ELF-1 (cell line): Measurements from ENCODE around the gene RUNX2.
"Not testable (repeated sequence)": the region's sequence is repeated elsewhere in the genome, so short reads cannot be mapped to it uniquely, and the experiment has no call there.

Source experiments
- DNase-seq: peaks from one replicate; pipeline ENCODE4 v3.0.0-alpha.2; 2016; ENCODE audit warnings: low read depth, low spot score

Gene RUNX2

DNA sequence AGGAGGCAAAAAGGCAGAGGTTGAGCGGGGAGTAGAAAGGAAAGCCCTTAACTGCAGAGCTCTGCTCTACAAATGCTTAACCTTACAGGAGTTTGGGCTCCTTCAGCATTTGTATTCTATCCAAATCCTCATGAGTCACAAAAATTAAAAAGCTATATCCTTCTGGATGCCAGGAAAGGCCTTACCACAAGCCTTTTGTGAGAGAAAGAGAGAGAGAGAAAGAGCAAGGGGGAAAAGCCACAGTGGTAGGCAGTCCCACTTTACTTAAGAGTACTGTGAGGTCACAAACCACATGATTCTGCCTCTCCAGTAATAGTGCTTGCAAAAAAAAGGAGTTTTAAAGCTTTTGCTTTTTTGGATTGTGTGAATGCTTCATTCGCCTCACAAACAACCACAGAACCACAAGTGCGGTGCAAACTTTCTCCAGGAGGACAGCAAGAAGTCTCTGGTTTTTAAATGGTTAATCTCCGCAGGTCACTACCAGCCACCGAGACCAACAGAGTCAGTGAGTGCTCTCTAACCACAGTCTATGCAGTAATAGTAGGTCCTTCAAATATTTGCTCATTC is at the start of gene RUNX2:
TSS of gene RUNX2 (plus strand) at position 375 of the 567 bp plus-strand sequence. CDS start 397 bp downstream, outside the sequence.
- no peak for DNase-seq

DNA sequence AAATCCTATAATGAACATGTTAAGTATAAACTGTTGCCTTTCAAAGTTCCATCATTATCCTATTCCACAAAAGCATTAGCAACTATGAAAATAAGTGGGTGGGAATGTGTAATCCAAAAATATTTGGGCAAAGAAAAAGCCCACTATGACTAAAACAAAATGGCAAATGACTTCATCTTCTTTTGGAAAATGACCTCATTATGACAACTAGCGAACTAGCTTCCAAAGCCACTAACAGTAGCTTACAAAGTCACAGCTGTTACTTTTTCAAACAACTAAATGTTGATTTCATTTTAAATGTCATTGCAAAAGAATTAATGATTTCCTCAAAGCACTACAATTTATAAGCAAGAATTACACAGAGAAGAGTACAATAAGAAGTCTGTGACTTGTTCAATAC is 49.8 kb upstream of the RUNX2 start:
- DNase-seq, result no peak

DNA sequence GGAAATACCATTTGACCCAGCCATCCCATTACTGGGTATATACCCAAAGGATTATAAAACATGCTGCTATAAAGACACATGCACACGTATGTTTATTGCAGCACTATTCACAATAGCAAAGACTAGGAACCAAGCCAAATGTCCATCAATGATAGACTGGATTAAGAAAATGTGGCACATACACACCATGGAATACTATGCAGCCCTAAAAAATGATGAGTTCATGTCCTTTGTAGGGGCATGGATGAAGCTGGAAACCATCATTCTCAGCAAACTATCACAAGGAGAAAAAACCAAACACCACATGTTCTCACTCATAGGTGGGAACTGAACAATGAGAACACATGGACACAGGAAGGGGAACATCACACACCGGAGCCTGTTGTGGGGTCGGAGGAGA is 41.4 kb upstream of the RUNX2 start:
- not testable (repeated sequence) for DNase-seq

DNA sequence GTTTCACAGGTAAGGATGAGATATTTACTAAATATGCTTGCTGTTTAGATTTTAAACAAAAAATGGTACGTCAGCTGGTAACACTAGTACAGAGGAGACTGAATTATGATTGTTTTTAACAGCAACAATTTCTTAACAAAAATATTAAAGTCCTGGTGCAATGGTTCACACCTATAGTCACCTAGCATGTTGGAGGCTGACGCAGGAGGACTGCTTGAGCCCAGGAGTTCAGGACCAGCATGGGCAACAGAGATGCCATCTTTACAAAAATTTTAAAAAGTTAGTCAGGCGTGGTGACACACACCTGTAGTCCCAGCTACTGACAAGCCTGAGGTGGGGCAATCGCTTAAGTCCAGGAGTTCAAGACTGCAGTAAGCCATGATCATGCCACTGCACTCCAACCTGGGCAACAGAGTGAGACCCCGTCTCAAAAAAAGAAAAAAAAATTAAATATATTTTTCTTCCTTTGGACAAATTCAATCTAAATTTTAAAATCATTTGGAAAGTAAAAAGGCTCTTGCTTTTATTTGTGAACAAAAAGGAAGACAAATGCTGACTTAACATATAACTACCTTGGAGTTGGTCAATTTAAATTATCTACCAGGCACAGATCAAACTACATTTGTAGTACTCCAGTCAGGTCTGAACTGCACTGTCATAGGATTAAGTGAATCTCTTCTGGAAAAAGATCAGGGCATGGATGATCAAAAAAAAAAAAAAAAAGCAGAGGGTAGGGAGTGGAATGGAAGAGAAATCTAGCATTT is 38.2 kb upstream of the RUNX2 start:
- DNase-seq, result no peak

DNA sequence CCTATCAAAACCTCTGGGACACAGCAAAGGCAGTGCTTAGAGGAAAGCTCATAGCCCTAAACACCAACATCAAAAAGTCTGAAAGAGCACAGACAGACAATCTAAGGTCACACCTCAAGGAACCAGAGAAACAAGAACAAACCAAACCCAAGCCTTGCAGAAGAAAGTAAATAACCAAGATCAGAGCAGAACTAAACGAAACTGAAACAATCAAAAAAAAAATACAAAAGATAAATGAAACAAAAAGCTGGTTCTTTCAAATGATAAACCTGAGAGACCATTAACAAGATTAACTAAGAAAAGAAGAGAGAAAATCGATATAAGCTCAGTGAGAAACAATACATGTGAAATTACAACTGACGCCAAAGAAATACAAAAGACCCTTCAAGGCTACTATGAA is 34.8 kb upstream of the RUNX2 start:
- no peak for DNase-seq

DNA sequence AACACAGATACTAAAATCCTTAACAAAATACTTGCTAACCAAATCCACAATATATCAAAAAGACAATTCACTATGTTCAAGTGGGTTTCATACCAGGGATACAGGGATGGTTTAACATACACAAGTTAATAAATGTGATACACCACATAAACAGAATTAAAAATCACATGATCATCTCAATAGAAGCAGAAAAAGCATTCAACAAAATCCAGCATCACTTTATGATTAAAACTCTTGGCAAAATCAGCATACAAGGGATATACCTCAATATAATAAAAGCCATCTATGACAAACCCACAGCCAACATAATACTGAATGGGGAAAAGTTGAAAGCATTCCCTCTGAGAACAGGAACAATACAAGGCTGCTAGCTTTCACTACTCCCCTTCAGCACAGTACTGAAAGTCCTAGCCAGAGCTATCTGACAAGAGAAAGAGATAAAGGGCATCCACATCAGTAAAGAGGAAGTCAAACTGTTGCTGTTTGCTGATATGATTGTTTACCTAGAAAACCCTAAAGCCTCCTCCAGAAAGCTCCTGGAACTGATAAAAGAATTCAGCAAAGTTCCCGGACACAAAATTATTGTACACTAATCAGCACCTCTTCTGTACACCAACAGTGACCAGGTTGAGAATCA is 33.9 kb upstream of the RUNX2 start:
- not testable (repeated sequence) for DNase-seq

DNA sequence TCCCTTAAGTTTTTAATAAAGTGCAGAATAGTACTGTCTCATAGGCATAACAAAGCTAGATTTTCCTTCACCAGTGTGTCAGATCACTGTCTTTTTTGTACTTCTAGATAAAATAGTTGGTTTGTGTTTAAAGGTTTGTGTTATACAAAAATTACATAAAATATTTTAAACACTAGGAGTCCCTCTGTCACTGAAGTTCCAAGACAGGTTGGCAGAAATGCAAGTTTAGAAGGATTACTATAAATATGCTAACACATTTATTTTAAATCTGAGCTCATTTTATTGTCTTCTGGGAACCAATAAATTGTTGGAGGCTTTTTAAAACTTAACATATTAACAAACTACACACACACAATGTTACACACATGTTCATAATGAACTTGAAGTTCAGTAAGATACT is 30.8 kb upstream of the RUNX2 start:
- DNase-seq, result no peak

DNA sequence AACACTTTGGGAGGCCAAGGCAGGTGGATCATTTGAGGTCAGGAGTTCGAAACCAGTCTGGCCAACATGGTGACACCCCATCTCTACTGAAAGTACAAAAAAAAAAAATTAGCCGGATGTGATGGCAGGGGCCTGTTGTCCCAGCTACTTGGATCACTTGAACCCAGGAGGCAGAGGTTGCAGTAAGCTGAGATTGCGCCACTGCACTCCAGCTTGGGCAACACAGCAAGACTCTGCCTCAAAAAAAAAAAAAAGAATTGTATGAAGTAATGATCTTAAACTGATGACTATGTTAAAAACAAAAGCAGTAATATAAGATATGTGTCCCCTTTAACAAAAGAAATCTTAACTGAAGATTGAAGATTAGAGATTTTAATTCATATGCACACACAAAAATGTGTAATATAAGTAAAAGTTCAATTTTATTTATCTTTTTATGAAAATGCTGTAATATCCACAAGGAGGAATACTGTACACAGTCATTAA is 29.0 kb upstream of the RUNX2 start:
- no peak for DNase-seq

DNA sequence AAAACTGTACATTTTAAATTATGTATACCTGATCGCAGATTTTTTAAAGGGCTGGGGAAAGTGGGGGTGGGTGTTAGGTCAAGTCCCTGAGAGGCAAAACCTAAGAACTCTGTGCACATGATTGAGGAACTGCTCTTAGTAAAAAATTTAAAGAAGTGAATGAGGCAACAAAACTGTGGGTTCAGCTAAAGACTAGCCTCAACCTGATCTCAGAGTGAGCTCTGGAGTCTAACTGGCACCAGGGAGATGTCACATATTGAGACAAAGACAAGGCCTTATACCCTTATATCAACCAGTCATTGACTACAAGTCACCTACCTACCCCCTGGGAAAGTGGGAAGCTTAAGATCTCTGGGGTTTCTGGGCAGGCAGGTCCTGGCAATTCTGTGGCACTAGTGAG is 27.4 kb upstream of the RUNX2 start:
- no peak for DNase-seq

DNA sequence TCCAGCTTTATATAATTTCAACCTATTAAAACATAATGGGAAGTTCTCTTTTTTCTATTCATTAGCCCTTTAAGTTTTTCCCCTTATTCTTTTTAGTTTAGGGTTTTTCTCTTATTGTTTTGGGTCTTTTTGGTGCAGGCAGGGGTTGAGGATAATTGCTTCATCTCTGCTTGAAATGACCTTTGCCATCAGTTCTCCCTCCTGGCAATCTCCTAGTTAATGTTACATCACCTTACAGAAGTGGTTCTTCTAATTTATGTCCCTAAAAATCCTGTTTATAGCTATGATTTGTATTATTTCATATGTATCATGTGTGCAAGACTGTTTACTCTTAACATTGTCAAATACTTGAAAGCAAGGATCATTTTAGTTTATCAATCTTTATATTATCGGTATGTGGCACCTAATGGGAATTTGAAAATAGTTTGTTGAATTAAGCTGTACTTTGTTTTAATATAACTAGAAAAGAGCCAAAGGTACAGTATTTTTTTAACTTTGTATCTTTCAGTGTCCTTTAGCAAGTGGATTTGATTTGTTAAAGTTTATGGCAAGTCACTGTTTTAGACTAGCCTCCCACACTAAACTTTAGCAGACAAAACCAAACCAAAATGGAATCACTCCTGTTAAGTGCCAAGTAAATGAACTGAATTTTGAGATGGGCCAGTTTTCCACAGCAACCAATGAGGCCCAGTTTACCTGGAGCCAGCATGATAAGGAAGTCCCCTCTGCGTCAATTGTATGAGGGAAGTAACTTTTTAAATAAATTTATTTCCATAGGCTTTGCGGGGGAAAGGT is 26.6 kb upstream of the RUNX2 start:
- DNase-seq, result no peak

DNA sequence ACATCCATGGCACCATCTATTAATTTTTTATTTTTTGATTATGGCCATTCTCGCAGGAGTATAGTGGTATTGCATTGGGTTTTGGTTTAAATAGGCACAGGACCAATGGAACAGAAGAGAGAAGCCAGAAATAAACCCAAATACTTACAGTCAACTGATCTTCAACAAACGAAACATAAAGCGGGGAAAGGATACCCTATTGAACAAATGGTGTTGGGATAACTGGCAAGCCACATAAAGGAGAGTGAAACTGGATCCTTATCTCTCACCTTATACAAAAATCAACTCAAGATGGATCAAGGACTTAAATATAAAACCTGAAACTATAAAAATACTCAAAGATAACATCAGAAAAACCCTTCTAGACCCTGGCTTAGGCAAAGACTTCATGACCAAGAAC is 25.3 kb upstream of the RUNX2 start:
- no peak for DNase-seq

DNA sequence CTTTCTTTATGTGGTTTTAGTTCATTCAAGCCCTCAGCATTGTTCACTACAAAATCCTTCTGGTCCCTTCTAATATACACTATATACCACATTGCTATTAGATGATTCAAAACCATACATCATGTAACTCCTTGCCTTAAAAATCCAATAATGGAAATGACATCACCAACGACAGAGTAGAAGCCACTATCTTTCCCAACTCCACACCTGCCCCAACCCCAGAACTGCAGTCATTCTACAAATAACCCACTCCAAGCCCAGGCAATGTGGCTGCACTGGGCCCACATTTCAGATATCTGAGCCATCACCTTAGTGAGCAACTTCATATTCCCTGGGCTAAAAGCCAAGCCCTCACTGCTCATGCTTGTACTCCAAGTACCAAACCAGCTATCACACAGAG is 22.6 kb upstream of the RUNX2 start:
- no peak for DNase-seq

DNA sequence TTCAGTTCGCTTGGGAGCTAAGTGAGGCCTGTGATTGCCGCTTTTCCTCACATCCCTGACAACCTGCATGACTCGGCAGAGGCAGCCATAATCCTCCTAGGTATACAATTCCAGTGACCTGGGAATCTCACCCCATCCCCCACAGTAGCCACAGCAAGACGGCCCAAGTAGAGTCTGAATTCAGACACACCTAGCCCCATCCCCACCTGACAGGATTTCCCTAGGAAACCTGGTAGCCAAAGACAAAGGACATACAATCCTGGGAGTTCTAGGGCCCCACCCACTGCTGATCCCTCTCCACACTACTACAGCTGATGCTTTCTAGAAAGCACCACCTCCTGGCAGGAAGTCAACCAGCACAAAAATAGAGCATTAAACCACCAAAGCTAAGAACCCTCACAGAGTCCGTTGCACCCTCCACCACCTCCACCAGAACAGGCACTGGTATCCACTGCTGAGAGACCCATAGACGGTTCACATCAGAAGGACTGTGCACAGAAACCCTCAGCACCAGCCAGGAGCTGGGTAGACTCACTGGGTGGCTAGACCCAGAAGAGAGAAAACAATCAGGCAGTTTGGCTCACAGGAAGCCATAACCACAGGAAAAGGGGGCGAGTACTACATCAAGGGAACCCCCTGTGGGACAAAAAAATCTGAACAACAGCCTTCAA is 17.9 kb upstream of the RUNX2 start:
- peak; percentile 11 for DNase-seq

DNA sequence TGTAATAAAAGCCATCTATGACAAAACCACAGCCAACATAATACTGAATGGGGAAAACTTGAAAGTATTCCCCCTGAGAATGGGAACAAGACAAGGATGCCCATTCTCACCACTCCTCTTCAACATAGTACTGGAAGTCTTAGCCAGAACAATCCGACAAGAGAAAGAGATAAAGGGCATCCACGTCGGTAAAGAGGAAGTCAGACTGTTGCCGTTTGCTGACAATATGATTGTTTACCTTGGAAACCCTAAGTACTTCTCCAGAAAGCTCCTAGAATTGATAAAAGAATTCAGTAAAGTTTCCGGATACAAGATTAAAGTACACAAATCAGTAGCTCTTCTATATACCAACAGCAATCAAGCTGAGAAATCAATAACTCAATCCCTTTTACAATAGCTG is 14.0 kb upstream of the RUNX2 start:
- DNase-seq, result no peak

DNA sequence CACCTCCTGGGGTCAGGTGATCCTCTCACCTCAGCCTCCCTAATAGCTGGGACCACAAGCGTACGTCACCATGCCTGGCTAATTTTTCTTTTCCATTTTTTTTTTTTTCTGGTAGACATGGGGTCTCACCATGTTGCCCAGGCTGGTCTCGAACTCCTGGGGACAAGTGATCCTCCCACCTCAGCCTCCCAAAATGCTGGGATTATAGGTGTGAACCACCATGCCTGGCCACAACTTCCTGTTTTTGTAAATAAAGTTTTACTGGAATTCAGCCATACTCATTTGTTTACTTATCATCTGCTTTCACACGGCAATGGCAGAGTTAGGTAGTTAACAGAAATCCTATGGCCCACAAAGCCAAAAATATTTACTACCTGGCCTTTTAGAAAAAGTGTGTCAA is 7.8 kb upstream of the RUNX2 start:
- DNase-seq, result no peak

DNA sequence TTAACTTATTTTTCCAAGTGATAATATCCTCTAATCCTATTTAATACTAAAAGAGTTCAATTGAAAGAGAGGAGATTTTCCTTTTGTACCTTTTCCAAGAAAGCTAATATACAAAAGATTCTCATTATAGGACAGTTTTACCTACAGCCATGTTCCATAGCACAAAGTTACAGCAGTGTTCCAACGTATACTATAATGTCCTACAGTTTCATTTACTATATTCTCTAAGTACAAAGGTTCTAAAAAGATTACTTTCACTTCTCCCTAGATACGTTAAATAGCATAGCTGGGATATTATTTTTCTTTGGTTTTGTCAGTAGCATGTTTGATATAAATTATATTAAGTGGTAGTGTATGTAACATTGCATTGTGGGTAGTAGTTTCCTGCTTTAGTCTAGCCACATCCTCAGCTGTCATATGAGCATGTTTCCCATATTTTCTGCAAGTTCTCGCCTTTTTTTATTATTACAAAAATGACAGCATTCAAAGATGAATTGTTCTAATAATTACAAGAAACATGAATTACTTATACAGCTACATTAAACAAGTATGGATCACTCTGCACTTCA is 4.4 kb upstream of the RUNX2 start:
- no peak for DNase-seq

DNA sequence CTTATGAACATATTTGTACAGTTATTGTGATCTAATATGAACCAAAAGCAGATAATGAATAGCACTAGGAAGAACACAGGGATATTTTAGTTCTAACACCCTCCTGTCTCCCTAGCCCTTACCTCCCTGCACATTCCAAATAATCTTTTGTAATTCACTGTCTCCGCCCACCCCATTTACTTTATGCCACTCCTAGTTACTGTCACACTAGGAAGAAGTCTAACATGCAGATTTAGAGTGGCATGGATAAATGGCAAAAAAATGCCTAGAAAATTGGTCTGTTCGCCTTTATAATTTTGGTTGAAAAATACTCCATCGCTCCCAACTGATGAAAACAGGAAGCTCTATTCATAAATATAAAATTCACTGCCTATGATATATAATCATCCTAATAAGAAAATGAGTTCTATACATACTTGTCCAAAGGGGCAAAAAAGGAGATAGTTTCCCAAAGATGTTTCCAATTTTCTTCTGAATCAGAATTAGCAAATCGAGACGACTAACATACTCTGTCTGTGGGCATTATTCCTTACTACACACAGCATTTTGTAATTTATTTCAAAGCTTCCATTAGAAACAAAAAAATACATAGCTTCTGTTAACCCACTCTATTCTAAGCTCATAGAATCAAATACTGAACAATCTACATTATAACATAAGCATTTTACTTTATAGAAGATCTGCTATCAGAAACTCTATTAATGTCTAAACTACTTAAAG is 1.3 kb upstream of the RUNX2 start:
- no peak for DNase-seq

DNA sequence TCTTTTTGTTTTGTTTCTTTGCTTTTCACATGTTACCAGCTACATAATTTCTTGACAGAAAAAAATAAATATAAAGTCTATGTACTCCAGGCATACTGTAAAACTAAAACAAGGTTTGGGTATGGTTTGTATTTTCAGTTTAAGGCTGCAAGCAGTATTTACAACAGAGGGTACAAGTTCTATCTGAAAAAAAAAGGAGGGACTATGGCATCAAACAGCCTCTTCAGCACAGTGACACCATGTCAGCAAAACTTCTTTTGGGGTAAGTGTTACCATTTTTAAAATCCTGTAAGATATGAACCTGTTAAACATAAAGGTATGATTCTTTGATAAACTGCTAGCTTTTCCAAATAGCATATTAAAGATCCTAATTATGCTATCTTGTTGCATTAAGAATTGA is 393 bp downstream of the RUNX2 start:
- DNase-seq, result no peak

DNA sequence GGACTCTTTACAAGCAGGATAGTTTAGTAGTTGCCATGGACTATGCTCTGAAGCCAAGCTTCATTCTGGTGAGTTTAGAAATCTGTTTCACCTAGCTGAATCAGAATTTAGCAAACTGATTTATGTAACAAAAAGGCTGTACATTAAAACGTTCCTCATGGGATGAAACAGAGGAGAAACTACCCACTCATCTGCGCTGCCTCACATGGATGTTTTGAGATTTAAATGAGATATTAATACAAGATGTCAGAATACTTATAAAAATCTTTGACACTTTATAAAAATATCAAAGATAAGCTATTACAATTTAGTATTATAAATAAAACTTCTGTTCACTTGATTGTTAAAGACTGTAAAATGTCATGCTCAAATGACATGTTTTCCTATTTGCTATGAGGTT is 16.8 kb downstream of the RUNX2 start:
- DNase-seq, result no peak

DNA sequence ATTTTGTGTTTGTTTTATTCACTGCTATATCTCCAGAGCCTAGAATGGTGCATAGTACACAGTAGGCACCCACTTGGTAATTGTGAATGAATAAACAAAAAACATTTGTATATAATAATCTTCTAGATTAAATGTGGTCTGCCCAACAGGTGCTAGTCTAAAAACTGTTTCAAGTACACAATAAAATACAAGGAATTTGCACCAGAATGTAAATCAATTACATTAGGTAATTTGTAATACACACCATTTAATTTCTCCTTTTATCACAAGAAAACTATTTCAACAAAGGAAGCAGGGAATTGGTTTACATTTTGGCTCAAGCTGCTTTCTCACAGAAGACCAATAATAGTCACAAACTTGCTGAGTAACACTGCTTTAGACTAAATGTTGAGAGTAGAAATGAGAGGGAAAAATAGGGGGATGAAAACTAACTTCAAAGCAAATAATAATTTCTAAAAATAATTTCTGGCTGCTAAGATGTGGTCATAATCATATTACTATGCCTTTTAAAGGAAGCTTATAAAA is 22.1 kb downstream of the RUNX2 start:
- DNase-seq, result no peak
